HL-60 (cell line): Measurements from ENCODE around the gene HBZ.
"Not testable (repeated sequence)": the region's sequence is repeated elsewhere in the genome, so short reads cannot be mapped to it uniquely, and the experiment has no call there.

ENCODE experiments used
- CTCF ChIP-seq: IDR thresholded peaks from one replicate; pipeline ENCODE4 v1.5.1; 2011; ENCODE audit warnings: low read length, control low read depth, inconsistent platforms; ENCODE audit not compliant: insufficient read depth
- GABPA ChIP-seq: IDR thresholded peaks from 2 replicates; pipeline ENCODE4 v1.6.1; 2012; ENCODE audit warnings: low read depth
- POLR2AphosphoS5 ChIP-seq: IDR thresholded peaks from 2 replicates; pipeline ENCODE4 v1.6.1; 2012; ENCODE audit warnings: low read depth
- SPI1 ChIP-seq: IDR thresholded peaks from 2 replicates; pipeline ENCODE4 v1.6.1; 2012; ENCODE audit warnings: low read depth, mild to moderate bottlenecking, borderline replicate concordance
- TF ChIP-seq, protein P1 (sequence below): IDR thresholded peaks from 2 replicates; pipeline ENCODE4 v1.6.1; 2012; ENCODE audit warnings: low read depth; ENCODE audit not compliant: insufficient replicate concordance

GRCh38 chr16:160242-160641 is 7.8 kb downstream of the HBZ start:
- TF ChIP-seq CTCF, POLR2AphosphoS5, GABPA, SPI1: not testable (repeated sequence)
- TF ChIP-seq, protein P1, sequence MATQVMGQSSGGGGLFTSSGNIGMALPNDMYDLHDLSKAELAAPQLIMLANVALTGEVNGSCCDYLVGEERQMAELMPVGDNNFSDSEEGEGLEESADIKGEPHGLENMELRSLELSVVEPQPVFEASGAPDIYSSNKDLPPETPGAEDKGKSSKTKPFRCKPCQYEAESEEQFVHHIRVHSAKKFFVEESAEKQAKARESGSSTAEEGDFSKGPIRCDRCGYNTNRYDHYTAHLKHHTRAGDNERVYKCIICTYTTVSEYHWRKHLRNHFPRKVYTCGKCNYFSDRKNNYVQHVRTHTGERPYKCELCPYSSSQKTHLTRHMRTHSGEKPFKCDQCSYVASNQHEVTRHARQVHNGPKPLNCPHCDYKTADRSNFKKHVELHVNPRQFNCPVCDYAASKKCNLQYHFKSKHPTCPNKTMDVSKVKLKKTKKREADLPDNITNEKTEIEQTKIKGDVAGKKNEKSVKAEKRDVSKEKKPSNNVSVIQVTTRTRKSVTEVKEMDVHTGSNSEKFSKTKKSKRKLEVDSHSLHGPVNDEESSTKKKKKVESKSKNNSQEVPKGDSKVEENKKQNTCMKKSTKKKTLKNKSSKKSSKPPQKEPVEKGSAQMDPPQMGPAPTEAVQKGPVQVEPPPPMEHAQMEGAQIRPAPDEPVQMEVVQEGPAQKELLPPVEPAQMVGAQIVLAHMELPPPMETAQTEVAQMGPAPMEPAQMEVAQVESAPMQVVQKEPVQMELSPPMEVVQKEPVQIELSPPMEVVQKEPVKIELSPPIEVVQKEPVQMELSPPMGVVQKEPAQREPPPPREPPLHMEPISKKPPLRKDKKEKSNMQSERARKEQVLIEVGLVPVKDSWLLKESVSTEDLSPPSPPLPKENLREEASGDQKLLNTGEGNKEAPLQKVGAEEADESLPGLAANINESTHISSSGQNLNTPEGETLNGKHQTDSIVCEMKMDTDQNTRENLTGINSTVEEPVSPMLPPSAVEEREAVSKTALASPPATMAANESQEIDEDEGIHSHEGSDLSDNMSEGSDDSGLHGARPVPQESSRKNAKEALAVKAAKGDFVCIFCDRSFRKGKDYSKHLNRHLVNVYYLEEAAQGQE: not testable (repeated sequence)
